ENCODE measurements around the gene GLRX5.

GLRX5 gene

DNA sequence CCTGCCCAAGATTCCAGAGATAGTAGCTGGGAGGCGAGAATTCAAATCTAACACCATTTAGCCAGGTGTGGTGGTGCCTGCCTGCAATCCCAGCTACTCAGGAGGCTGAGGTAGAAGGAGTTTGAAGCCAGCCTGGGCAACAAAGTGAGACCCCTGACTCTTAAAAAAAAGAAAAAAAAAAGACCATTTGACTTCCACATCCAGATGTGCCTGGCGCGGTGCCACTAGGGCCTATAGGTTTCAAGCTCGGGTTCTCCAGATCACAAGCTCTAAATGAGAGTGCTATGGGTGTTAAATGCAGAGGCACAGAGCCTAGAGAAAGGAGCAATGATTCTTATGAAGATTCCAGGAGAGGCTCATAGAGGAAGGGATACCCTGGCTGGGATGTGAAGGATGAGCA is 40.9 kb upstream of the GLRX5 start:
- Mint-ChIP-seq H3K27ac (peak overlapping the region in 2 of 3 experiments; percentile 45 to 52), H3K4me1 (peaks cover 61% of the 10 kb centered on the region), H3K36me3 (ENCODE audit: low read depth) (no peaks in the 10 kb centered on the region), H3K27me3 (ENCODE audit: low read depth) (peaks cover 7% of the 10 kb centered on the region), H3K4me3 (no peak overlapping the region), H3K9me3 (no peaks in the 10 kb centered on the region)
- TF ChIP-seq, protein P1, sequence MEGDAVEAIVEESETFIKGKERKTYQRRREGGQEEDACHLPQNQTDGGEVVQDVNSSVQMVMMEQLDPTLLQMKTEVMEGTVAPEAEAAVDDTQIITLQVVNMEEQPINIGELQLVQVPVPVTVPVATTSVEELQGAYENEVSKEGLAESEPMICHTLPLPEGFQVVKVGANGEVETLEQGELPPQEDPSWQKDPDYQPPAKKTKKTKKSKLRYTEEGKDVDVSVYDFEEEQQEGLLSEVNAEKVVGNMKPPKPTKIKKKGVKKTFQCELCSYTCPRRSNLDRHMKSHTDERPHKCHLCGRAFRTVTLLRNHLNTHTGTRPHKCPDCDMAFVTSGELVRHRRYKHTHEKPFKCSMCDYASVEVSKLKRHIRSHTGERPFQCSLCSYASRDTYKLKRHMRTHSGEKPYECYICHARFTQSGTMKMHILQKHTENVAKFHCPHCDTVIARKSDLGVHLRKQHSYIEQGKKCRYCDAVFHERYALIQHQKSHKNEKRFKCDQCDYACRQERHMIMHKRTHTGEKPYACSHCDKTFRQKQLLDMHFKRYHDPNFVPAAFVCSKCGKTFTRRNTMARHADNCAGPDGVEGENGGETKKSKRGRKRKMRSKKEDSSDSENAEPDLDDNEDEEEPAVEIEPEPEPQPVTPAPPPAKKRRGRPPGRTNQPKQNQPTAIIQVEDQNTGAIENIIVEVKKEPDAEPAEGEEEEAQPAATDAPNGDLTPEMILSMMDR (IDR thresholded peaks at IDR 0.05; ENCODE audit: unreplicated experiment in 3 of 3), result no peak

DNA sequence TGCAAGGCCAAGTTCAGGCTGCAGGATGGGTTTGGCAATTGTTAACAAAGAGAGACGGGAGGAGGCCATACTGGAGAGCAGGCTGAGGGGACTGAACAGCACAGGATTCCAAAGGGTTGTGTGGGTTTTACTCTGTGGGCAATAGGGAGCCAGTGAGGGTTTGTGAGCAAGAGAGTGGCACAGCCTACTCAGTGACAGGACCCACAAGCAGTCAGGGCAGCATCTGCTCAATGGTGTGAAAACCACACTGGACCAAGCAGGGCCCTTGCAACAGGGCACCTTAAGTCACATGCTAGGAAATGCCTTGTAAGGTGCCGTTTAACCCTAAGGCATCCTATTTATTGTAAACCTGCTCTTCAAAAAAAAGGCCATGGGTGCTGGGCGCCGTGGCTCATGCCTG is 40.4 kb upstream of the GLRX5 start:
- Mint-ChIP-seq H3K4me3 (no peak overlapping the region), H3K36me3 (ENCODE audit: low read depth) (no peaks in the 10 kb centered on the region), H3K9me3 (no peaks in the 10 kb centered on the region), H3K4me1 (peaks cover 62% of the 10 kb centered on the region), H3K27me3 (ENCODE audit: low read depth) (peaks cover 7% of the 10 kb centered on the region), H3K27ac (peak overlapping the region in 2 of 3 experiments; percentile 45 to 52)
- TF ChIP-seq, protein P1 (IDR thresholded peaks at IDR 0.05; ENCODE audit: unreplicated experiment in 3 of 3), result no peak

DNA sequence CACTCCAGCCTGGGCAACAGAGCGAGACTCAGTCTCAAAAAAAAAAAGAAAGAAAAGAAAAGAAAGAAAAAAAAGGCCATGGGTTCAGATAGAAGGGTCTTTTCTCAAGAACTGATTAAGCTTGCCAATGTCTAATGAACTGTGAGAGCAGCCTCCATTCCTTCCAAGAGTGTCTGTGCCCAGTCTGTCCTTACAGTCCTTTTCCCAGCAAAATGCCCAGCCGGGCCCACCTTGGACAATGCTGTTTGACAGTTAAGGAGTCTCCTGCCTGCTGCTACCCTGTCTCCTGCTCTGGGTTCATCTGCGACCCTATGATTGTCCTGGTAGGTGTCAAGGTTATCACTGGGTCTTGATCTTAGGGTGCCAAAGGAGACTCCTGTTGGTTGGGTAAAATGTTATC is 39.8 kb upstream of the GLRX5 start:
- Mint-ChIP-seq H3K36me3 (ENCODE audit: low read depth) (no peaks in the 10 kb centered on the region), H3K27ac (peak overlapping the region in 1 of 3 experiments; percentile 27), H3K4me1 (peaks cover 61% of the 10 kb centered on the region), H3K4me3 (no peak overlapping the region), H3K9me3 (no peaks in the 10 kb centered on the region), H3K27me3 (ENCODE audit: low read depth) (peaks cover 8% of the 10 kb centered on the region)
- TF ChIP-seq, protein P1 (IDR thresholded peaks at IDR 0.05; ENCODE audit: unreplicated experiment in 3 of 3), result no peak

DNA sequence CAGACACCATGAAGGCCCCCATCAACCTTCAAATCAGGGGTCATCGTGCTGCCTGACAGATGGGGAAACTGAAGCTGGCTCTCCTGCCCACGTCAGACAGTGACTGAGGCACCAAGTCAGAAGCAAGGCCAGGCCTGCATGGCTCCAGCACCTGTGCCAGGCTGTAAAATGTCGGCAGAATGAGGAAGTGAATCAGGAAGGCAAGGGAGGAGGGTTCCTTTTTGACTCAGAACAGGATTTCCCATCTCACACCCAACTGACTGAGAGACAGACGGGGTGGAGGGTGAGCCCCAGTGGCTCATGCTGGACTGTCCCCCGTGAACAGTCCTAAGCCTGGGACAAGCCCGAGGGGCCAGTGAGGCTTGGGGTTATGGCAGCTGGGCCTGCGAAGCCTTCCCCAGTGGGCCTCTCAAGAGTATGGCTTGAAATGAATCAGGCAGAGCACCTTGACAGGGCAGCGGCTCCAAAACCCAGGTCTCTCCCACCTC is 39.3 kb upstream of the GLRX5 start:
- H3K4me1 Mint-ChIP-seq, result peaks cover 61% of the 10 kb centered on the region
- H3K9me3 Mint-ChIP-seq, result no peaks in the 10 kb centered on the region
- H3K36me3 Mint-ChIP-seq (ENCODE audit: low read depth), result no peaks in the 10 kb centered on the region
- TF ChIP-seq, protein P1 (IDR thresholded peaks at IDR 0.05; ENCODE audit: unreplicated experiment in 3 of 3), result no peak
- H3K27me3 Mint-ChIP-seq (ENCODE audit: low read depth), result peaks cover 13% of the 10 kb centered on the region
- H3K4me3 Mint-ChIP-seq, result peak overlapping the region in 1 of 3 experiments; percentile 13
- H3K27ac Mint-ChIP-seq, result peak overlapping the region in 2 of 3 experiments; percentile 27 to 90

DNA sequence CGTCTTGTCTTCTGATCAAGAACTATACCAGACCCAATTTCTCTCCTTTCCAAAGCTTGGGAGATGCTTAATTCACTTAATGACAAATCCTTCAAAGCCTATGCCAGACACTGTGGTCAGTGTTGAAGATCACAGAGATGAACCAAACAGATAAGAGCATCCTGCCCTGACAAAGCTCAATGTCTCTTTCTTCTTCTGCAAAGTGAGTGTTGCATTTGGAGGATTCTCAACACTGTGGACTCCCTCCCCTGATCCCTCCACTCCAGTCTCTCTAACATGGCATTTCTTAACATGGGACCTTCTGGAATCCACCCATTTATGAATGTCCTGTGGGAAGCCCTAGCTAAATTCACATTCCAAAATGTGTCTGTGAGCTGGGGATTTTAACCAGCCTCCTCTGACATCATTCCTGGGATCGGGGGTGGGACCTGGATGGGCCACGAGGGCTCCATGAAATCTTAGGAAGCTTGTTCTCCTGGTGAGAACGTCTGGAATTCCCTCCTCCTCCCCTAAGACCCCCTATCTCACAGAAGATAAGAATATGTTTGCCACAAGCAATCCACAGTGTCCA is 38.7 kb upstream of the GLRX5 start:
- H3K36me3 Mint-ChIP-seq (ENCODE audit: low read depth), result no peaks in the 10 kb centered on the region
- TF ChIP-seq, protein P1 (IDR thresholded peaks at IDR 0.05; ENCODE audit: unreplicated experiment in 3 of 3), result no peak
- H3K27ac Mint-ChIP-seq, result peak overlapping the region; percentile 77 to 90 (median 87)
- no peaks in the 10 kb centered on the region for H3K9me3 Mint-ChIP-seq
- peak overlapping the region in 1 of 3 experiments; percentile 15 for H3K4me3 Mint-ChIP-seq
- peaks cover 61% of the 10 kb centered on the region for H3K4me1 Mint-ChIP-seq
- peaks cover 17% of the 10 kb centered on the region for H3K27me3 Mint-ChIP-seq (ENCODE audit: low read depth)

DNA sequence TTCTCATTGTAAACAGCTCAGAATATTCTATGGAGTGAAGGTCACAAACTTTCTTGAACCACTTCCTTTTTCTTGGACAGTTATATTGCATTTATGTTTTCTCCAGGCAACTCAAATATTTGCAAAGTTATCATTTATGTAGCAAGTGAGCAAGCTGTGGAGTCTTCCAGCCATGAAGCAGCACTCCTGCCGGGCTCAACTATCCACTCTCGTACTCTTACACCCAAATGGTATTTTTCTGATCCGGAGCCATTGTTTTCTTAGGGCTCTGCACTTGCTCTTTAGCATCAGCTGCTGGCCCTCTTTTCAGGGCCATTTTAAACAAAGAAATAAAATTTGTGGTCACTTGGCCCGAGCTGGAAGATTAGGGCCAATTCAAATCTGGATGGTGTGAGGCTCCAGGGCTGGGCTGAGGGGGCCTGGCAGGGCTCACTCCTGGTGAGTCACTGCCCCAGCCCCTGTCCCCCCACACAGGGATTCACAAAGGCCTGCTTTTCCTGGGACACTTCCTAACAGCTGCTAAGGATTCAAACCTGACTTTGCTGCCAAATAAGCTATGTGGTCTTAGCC is 38.1 kb upstream of the GLRX5 start:
- H3K27ac Mint-ChIP-seq, result peak overlapping the region; percentile 77 to 90 (median 87)
- H3K36me3 Mint-ChIP-seq (ENCODE audit: low read depth), result no peaks in the 10 kb centered on the region
- TF ChIP-seq, protein P1 (IDR thresholded peaks at IDR 0.05; ENCODE audit: unreplicated experiment in 3 of 3), result no peak
- peaks cover 62% of the 10 kb centered on the region for H3K4me1 Mint-ChIP-seq
- H3K9me3 Mint-ChIP-seq, result no peaks in the 10 kb centered on the region
- peaks cover 17% of the 10 kb centered on the region for H3K27me3 Mint-ChIP-seq (ENCODE audit: low read depth)
- peak overlapping the region in 1 of 3 experiments; percentile 15 for H3K4me3 Mint-ChIP-seq

Measured in nephron (organoid).